HEK293T (cell line): ENCODE results near the gene CHTF8.

Experiments
- BHLHE40 ChIP-seq: fragments of 450-650 bp; IDR thresholded peaks from 2 replicates; pipeline ENCODE4 v1.6.1; 2016; ENCODE audit warnings: mild to moderate bottlenecking, moderate library complexity, borderline replicate concordance
- SUZ12 ChIP-seq: fragments of 450-650 bp; IDR thresholded peaks from 2 replicates; pipeline ENCODE4 v1.6.1; 2016; ENCODE audit warnings: mild to moderate bottlenecking

- TF ChIP-seq SUZ12, result no peak
- no peak for TF ChIP-seq BHLHE40
Observed at GRCh38 chr16:69111876-69112230, 20.5 kb downstream of the CHTF8 start.
